Gastroesophageal sphincter (tissue), 4 donors: ENCODE results near the gene EIF4B. TPM values are rescaled to one million over a fixed set of nuclear protein-coding genes. Genes with fewer than 3 reads are reported as not detected.

Source experiments
- ATAC-seq: fragments of 150-250 bp; one replicate; pipeline ENCODE4 v1.9.1; 2016; ENCODE audit warnings: mild to moderate bottlenecking, moderate library complexity
- H3K27ac ChIP-seq, 4 donors: fragments of 200-600 bp; sonication (generic) in 3 of 4; 1 replicate in 3 of 4; 2 replicates in 1 of 4; pipeline ENCODE4 v1.5.1; 2016 to 2019
- H3K27me3 ChIP-seq: fragments of 200-600 bp; sonication (generic); one replicate; pipeline ENCODE4 v1.5.1; 2019
- H3K36me3 ChIP-seq, 2 donors: fragments of 200-600 bp; sonication (generic); one replicate each; pipeline ENCODE4 v1.5.1; 2019; ENCODE audit warnings: control low read depth in 1 of 2
- H3K4me1 ChIP-seq, 3 donors: fragments of 200-600 bp; sonication (generic); 1 replicate in 2 of 3; 2 replicates in 1 of 3; pipeline ENCODE4 v1.5.1; 2016 to 2019; ENCODE audit warnings: control low read depth in 2 of 3
- H3K4me3 ChIP-seq, 2 donors: fragments of 200-600 bp; sonication (generic); one replicate each; pipeline ENCODE4 v1.5.1; 2019; ENCODE audit warnings: mild to moderate bottlenecking in 1 of 2, moderate library complexity in 1 of 2
- H3K9me3 ChIP-seq, 3 donors: fragments of 200-600 bp; sonication (generic); one replicate each; pipeline ENCODE4 v1.5.1; 2017 to 2019; ENCODE audit warnings: control low read depth in 2 of 3
- EP300 ChIP-seq: sonication (generic); formaldehyde crosslinking; IDR thresholded peaks from one replicate; pipeline ENCODE4 v1.6.1; 2017; ENCODE audit warnings: antibody characterized with exemption, mild to moderate bottlenecking
- POLR2A ChIP-seq, 2 donors: fragments of 450-650 bp; IDR thresholded peaks; one replicate each; pipeline ENCODE4 v1.6.1; 2017; ENCODE audit warnings: antibody characterized with exemption in 2 of 2, mild to moderate bottlenecking in 2 of 2, moderate library complexity in 1 of 2
- POLR2AphosphoS5 ChIP-seq: sonication (generic); formaldehyde crosslinking; IDR thresholded peaks from one replicate; pipeline ENCODE4 v1.6.1; 2017; ENCODE audit warnings: antibody characterized with exemption
- WGBS, 2 donors: methylation state at CpG; one replicate each; pipeline ENCODE4 v1.1.5; 2018; ENCODE audit warnings: low coverage in 1 of 2; 5-methylcytosine and 5-hydroxymethylcytosine counted together
- total RNA-seq, 4 donors: library from RNA; depleted of rRNA; stranded (reverse); fragments of >200 nt; gene quantifications; one replicate each; pipeline ENCODE4 v1.1.0, GENCODE V29; 2016
- TF ChIP-seq, protein P1 (sequence below), 4 experiments: fragments of 200-600 bp in 2 of 4; fragments of 450-650 bp in 2 of 4; sonication (generic) in 1 of 4; IDR thresholded peaks; one replicate each; pipeline ENCODE4 v1.5.1; 2017 to 2019; ENCODE audit warnings: antibody characterized with exemption in 4 of 4, mild to moderate bottlenecking in 2 of 4, moderate library complexity in 2 of 4

Gene EIF4B
- total RNA-seq, 4 donors from 2014 or later: 521 to 701 (median 591) TPM

DNA sequence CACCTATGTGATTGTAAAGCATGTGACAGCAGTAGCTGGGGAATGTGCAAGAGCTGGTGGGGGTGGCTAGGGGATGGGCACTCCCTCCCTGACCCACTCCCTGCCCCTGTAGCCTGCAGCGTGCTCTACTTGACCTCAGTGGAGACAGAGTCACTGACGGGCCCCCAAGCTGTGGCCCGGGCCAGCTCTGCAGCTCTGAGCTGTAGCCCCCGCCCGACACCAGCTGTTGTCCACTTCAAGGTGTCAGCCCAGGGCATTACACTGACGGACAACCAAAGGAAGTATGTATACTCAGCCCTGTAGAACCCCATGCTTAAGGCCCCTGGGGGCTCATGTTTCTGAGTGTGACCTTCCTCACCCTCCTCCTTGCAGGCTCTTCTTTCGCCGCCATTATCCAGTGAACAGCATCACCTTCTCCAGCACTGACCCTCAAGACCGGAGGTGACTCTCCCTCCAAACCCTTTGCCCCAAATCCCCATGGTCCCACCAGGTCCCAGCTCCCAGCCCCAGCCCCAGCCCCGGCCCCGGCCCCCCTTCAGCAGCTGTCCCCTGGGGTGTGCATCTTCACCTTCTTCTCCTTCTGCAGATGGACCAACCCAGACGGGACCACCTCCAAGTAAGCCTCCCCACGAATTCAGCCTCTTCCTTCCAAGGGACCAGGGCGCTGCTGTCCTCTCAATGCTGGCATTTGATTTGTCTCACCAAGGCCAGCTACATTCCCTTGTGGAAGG is 56.9 kb downstream of the EIF4B start:
- H3K9me3 ChIP-seq: no peaks in the 10 kb centered on the region
- 51 to 64% methylated on average over 5 to 6 of the region's 14 CpGs for WGBS, 2 donors
- no peak overlapping the region for H3K4me3 ChIP-seq
- H3K4me1 ChIP-seq: peaks cover 0 to 100% (median 60%) of the 10 kb centered on the region in 3 donors
- TF ChIP-seq EP300 (no peak), POLR2AphosphoS5 (no peak), POLR2A (IDR thresholded peaks at IDR 0.05) (no peak)
- TF ChIP-seq, protein P1, sequence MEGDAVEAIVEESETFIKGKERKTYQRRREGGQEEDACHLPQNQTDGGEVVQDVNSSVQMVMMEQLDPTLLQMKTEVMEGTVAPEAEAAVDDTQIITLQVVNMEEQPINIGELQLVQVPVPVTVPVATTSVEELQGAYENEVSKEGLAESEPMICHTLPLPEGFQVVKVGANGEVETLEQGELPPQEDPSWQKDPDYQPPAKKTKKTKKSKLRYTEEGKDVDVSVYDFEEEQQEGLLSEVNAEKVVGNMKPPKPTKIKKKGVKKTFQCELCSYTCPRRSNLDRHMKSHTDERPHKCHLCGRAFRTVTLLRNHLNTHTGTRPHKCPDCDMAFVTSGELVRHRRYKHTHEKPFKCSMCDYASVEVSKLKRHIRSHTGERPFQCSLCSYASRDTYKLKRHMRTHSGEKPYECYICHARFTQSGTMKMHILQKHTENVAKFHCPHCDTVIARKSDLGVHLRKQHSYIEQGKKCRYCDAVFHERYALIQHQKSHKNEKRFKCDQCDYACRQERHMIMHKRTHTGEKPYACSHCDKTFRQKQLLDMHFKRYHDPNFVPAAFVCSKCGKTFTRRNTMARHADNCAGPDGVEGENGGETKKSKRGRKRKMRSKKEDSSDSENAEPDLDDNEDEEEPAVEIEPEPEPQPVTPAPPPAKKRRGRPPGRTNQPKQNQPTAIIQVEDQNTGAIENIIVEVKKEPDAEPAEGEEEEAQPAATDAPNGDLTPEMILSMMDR (IDR thresholded peaks at IDR 0.05): no peak
- peaks cover 0 to 97% of the 10 kb centered on the region in 2 donors for H3K36me3 ChIP-seq
- H3K27me3 ChIP-seq: no peaks in the 10 kb centered on the region
- peak overlapping the region in 3 of 4 donors; percentile 85 to 95 (median 86) for H3K27ac ChIP-seq
- no peak for ATAC-seq

DNA sequence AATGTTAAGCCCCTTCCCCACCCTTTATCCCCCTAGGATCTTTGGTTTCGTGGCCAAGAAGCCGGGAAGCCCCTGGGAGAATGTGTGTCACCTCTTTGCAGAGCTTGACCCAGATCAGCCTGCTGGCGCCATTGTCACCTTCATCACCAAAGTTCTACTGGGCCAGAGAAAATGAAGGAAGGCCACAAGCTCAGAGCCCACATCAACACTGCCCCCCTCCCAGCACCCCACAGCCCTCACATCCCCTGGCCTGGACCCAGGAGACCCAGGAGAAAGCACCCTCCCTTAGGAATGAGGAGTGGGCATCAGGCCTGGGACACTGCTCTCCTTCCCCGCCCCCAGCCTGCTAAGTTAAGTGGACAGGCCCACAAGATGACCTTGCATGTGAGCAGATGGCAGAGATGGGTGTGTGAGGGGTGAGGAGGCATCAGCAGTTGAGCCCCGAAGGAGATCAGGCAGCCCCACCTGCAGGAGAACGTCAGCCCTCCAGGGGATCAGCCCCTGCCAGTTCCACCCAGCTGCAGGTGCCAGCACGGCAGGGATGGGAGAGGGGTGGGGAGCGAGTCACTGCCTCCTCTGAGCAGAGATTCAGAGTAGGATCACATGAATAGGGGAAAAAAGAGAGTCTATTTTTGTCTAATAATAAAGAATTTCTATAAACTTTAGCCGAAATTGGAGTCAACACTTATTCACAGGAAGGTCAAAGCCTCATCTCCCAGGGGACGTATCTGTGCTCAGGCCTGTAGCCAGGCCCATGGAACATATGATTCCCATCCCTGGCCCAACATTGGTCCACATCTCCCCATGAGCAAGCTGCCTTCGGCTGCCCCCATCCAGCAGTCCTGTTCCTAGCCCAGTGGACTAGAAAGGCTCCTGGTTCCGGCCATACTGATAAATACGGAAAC is 57.7 kb downstream of the EIF4B start:
- H3K9me3 ChIP-seq: no peaks in the 10 kb centered on the region
- peaks cover 0 to 96% of the 10 kb centered on the region in 2 donors for H3K36me3 ChIP-seq
- H3K27ac ChIP-seq: peak overlapping the region in 3 of 4 donors; percentile 85 to 95 (median 86)
- WGBS, 2 donors: 24 to 25% methylated on average over 5 to 8 of the region's 13 CpGs
- H3K4me3 ChIP-seq: no peak overlapping the region
- H3K4me1 ChIP-seq: peaks cover 0 to 100% (median 69%) of the 10 kb centered on the region in 3 donors
- TF ChIP-seq POLR2AphosphoS5: peak; percentile 44
- no peak for TF ChIP-seq POLR2A (IDR thresholded peaks at IDR 0.05)
- TF ChIP-seq, protein P1 (IDR thresholded peaks at IDR 0.05): peak in 2 of 4 experiments; percentile 7 to 10
- no peak for TF ChIP-seq EP300
- peak; percentile 56 for ATAC-seq
- H3K27me3 ChIP-seq: no peaks in the 10 kb centered on the region

DNA sequence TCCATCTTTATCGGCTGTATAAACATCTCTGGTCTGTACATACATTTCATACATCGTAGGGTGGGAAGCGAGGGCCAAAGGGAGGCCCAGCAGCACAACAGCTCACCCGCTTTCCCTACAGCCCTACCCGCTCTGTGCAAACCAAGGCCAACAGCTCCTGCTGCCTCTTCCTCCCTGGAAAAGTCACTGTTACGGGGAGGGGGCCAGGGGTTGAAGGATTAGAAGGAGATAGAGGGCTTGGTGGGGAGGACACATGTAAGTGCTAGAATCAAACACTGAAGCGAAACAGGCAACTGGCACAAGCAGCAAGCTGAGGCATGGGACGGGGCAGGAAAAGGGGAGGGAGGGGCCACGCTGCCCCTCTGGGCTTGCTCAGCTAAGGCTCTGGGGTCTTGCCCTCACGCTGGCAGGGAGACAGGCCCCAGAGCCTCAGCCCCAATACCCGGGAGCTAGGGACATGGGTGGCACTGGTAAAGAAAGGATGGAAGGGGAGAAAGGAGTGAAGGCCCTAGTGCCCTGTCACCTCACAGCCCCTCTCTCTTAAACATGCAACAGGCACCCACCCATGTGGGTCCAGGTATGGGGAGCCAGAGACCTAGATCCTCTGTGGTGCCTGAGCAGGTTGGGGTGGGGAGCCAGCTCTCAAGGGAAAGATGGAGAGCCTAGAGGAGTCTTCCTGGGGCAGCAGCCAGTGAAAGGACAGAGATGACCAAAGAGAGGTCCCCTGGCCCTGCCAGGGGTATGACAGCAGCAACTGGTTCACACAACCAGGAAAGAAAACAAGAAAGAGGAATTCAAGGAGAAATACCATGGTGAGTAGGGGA is 58.6 kb downstream of the EIF4B start:
- Histone ChIP-seq H3K9me3 (no peaks in the 10 kb centered on the region), H3K27ac (peak overlapping the region in 3 of 4 donors; percentile 85 to 95 (median 86)), H3K4me3 (no peak overlapping the region), H3K27me3 (no peaks in the 10 kb centered on the region), H3K4me1 (peaks cover 0 to 100% (median 76%) of the 10 kb centered on the region in 3 donors), H3K36me3 (peaks cover 0 to 95% of the 10 kb centered on the region in 2 donors)
- no peak for ATAC-seq
- 58 to 60% methylated on average over 1 to 4 of the region's 11 CpGs for WGBS, 2 donors
- TF ChIP-seq POLR2AphosphoS5: peak; percentile 2
- TF ChIP-seq POLR2A (IDR thresholded peaks at IDR 0.05): no peak
- no peak for TF ChIP-seq EP300
- TF ChIP-seq, protein P1 (IDR thresholded peaks at IDR 0.05): no peak

DNA sequence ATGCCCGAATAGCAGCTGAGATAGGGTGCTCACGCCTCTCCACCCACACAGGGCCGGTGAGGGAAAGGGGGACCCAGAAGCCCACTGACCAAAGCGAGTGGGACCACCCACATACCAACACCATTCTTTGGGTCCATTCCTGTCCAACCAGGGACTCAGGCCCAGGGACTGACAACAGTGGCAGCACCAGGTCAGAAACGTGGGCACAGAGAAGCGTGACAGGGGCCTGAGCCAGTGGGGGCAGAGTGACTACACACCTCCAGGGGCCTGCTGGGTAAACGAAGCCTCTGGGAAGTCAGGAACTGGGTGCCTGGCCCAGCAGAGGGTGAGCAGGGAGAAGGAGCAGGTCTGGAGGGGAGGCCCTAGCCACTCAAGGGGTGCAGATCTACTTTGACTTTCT is 59.2 kb downstream of the EIF4B start:
- Histone ChIP-seq H3K36me3 (peaks cover 0 to 95% of the 10 kb centered on the region in 2 donors), H3K4me1 (peaks cover 0 to 100% (median 77%) of the 10 kb centered on the region in 3 donors), H3K4me3 (no peak overlapping the region), H3K27me3 (no peaks in the 10 kb centered on the region), H3K9me3 (no peaks in the 10 kb centered on the region), H3K27ac (peak overlapping the region in 3 of 4 donors; percentile 85 to 95 (median 86))
- no peak for ATAC-seq
- WGBS, 2 donors: 35 to 60% methylated on average over 4 to 5 of the region's 7 CpGs
- TF ChIP-seq POLR2A (IDR thresholded peaks at IDR 0.05) (no peak), POLR2AphosphoS5 (peak; percentile 51)
